GM23248 (cell line): ENCODE data around the gene ARHGEF10L. TPM values are rescaled to one million over a fixed set of nuclear protein-coding genes. Genes with fewer than 3 reads are reported as not detected.

Experiments used
- DNase-seq: peaks from one replicate; pipeline ENCODE4 v3.0.0-alpha.2; 2015
- H2AFZ ChIP-seq: fragments of 200-600 bp; sonication (generic); 2 replicates; pipeline ENCODE4 v1.6.1; 2016; ENCODE audit warnings: antibody characterized with exemption
- H3F3A ChIP-seq: fragments of 200-600 bp; sonication (generic); 2 replicates; pipeline ENCODE4 v1.6.1; 2016; ENCODE audit warnings: mild to moderate bottlenecking, antibody characterized with exemption, mixed run types; ENCODE audit not compliant: insufficient read depth
- H3K27ac ChIP-seq: fragments of 200-600 bp; sonication (generic); 2 replicates; pipeline ENCODE4 v1.5.1; 2016; ENCODE audit warnings: mild to moderate bottlenecking
- H3K27me3 ChIP-seq: fragments of 200-600 bp; sonication (generic); replicated peaks from 2 replicates; pipeline ENCODE4 v1.6.1; 2016; ENCODE audit warnings: mild to moderate bottlenecking; ENCODE audit not compliant: insufficient read depth
- H3K36me3 ChIP-seq: fragments of 200-600 bp; sonication (generic); 2 replicates; pipeline ENCODE4 v1.6.1; 2016; ENCODE audit warnings: low read depth, mild to moderate bottlenecking
- H3K4me1 ChIP-seq: fragments of 200-600 bp; sonication (generic); 2 replicates; pipeline ENCODE4 v1.6.1; 2016; ENCODE audit warnings: mild to moderate bottlenecking; ENCODE audit not compliant: insufficient read depth
- H3K4me2 ChIP-seq: fragments of 200-600 bp; sonication (generic); one replicate; pipeline ENCODE4 v1.6.1; 2016; ENCODE audit warnings: mild to moderate bottlenecking; ENCODE audit not compliant: unreplicated experiment
- H3K4me3 ChIP-seq: fragments of 200-600 bp; sonication (generic); 2 replicates; pipeline ENCODE4 v1.5.1; 2016; ENCODE audit warnings: mild to moderate bottlenecking
- H3K79me2 ChIP-seq: fragments of 200-600 bp; sonication (generic); 2 replicates; pipeline ENCODE4 v1.6.1; 2016; ENCODE audit warnings: mild to moderate bottlenecking; ENCODE audit not compliant: insufficient read depth
- H3K9ac ChIP-seq: fragments of 200-600 bp; sonication (generic); 2 replicates; pipeline ENCODE4 v1.6.1; 2016; ENCODE audit warnings: mild to moderate bottlenecking
- H3K9me2 ChIP-seq: fragments of 200-600 bp; sonication (generic); 2 replicates; pipeline ENCODE4 v1.6.1; 2016; ENCODE audit warnings: mixed run types, mild to moderate bottlenecking, moderate library complexity; ENCODE audit not compliant: insufficient read depth
- H3K9me3 ChIP-seq: fragments of 200-600 bp; sonication (generic); one replicate; pipeline ENCODE4 v1.6.1; 2017; ENCODE audit warnings: low read depth
- H4K20me1 ChIP-seq: fragments of 200-600 bp; sonication (generic); 2 replicates; pipeline ENCODE4 v1.6.0; 2016; ENCODE audit not compliant: insufficient read depth
- EZH2 ChIP-seq: fragments of 200-600 bp; sonication (generic); IDR thresholded peaks from 2 replicates; pipeline ENCODE4 v1.6.1; 2018; ENCODE audit warnings: antibody characterized with exemption, mild to moderate bottlenecking; ENCODE audit not compliant: insufficient read depth, poor library complexity, severe bottlenecking
- EZH2phosphoT487 ChIP-seq: fragments of 200-600 bp; sonication (generic); IDR thresholded peaks from 2 replicates; pipeline ENCODE4 v1.6.1; 2018; ENCODE audit warnings: antibody characterized with exemption, moderate library complexity, mild to moderate bottlenecking, low read depth; ENCODE audit not compliant: insufficient read depth
- WGBS, 2 experiments: methylation state at CpG; one replicate each; pipeline ENCODE4 v1.1.6; 2015 to 2017; ENCODE audit warnings: low lambda C conversion rate in 2 of 2, low coverage in 1 of 2; ENCODE audit errors: missing lambda C conversion rate in 2 of 2; 5-methylcytosine and 5-hydroxymethylcytosine counted together
- in situ Hi-C: fragments of 300-500 bp; cut with MboI; formaldehyde crosslinking; loops from 2 replicates; pipeline ENCODE4 v1.15.0; 2020
- polyA plus RNA-seq: library from polyadenylated mRNA; unstranded; fragments of >200 nt; fragmentation: Nextera tagmentation; extraction: Ambion mirVana; gene quantifications from 2 replicates; pipeline ENCODE4 v1.2.1, GENCODE V29; 2016
- total RNA-seq: library from RNA; depleted of rRNA; stranded (reverse); fragments of >200 nt; shearing (Covaris generic); gene quantifications from 2 replicates; pipeline ENCODE4 v1.2.3, GENCODE V29; 2014

Gene ARHGEF10L
- total and polyA plus RNA-seq, 2 experiments from 2014 or later, result 6.0 to 19.3 TPM

DNA sequence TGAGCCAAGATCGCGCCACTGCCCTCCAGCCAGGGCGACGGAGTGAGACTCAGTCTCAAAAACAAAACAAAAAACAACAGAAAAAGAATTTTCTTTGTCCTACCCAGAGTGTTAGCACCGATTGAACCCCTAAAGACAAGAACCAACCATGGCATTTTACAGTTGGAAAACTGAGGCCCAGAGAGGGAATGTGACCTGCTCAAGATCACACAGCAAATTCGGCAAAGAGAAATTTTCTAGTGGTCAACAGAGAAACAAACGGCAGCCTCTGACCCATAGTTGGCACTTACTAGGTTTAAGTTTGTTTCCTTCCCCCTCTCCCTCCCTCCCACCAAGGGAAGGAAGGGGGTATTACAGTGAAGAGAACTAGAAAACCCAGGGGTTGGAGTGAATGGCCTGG lies 195.1 kb downstream of the ARHGEF10L start:
- no peaks in the 10 kb centered on the region for H4K20me1 ChIP-seq
- 91 to 92% methylated on average over 7 of the region's 7 CpGs for WGBS, 2 experiments
- no peak overlapping the region for H3K4me2 ChIP-seq
- no peaks in the 10 kb centered on the region for H3K79me2 ChIP-seq
- H3K36me3 ChIP-seq, result no peaks in the 10 kb centered on the region
- TF ChIP-seq EZH2phosphoT487 (no peak), EZH2 (no peak)
- H3K27me3 ChIP-seq, result no peaks in the 10 kb centered on the region
- no peaks in the 10 kb centered on the region for H3K9me2 ChIP-seq
- H2AFZ ChIP-seq, result no peak overlapping the region
- H3K27ac ChIP-seq, result no peak overlapping the region
- H3K4me3 ChIP-seq, result no peak overlapping the region
- no peak overlapping the region for H3K9ac ChIP-seq
- in situ Hi-C loops, result no loop called here
- DNase-seq, result no peak
- no peaks in the 10 kb centered on the region for H3K9me3 ChIP-seq
- H3F3A ChIP-seq, result 0 out of 2 replicates have a peak, but pooled peaks cover 4% of the 10 kb centered on the region
- peaks cover 6% of the 10 kb centered on the region; the same call in 1 of the 2 replicates for H3K4me1 ChIP-seq

DNA sequence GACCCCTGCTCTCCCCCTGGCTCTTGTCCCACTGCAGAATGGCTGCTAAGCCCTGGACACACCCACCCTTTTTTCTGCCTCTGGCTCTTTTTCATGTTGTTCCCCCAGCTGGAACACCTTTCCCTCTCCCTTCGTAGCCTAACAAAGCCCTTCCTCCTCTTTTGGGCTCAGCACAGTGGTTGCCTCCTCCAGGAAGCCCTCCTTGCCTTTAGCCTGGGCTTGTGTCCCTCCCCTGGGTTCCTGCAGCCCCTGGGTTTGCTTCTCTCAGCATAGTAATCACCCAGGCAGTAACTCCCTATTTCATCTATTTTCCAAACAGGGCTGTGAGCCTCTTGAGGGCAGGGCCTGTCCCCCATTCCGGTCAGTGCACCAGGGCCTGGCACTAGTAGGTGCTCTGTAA lies 195.8 kb downstream of the ARHGEF10L start:
- Histone ChIP-seq H3K9me2 (no peaks in the 10 kb centered on the region), H3K4me1 (peaks cover 6% of the 10 kb centered on the region; the same call in 1 of the 2 replicates), H3K4me2 (no peak overlapping the region), H3K27ac (no peak overlapping the region), H3K27me3 (no peaks in the 10 kb centered on the region), H3K79me2 (no peaks in the 10 kb centered on the region), H3F3A (0 out of 2 replicates have a peak, but pooled peaks cover 4% of the 10 kb centered on the region), H3K9me3 (no peaks in the 10 kb centered on the region), H3K4me3 (no peak overlapping the region), H3K9ac (no peak overlapping the region), H2AFZ (no peak overlapping the region), H3K36me3 (no peaks in the 10 kb centered on the region), H4K20me1 (no peaks in the 10 kb centered on the region)
- no peak for DNase-seq
- WGBS, 2 experiments, result 95 to 96% methylated on average over 2 of the region's 2 CpGs
- TF ChIP-seq EZH2phosphoT487 (no peak), EZH2 (no peak)
- in situ Hi-C loops, result no loop called here

DNA sequence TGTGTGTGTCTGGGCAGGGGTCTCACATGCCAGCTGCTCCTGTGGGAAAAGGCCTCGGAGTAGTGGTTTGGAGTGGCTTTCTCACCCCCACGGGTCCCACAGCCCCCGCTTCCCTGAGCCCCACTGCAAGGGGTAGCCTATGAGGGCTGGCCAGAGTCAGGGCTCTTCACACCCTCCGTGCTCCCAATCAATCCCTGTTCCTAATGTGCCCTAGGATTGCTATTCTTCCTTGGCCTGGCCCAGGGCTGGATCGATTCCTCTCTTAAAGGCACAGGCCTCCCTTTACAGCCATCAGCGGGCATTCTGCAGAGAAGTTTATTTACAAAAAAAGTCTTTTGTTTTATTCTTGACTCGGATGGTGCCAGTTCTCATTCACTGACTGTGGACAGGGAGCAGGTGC lies 196.3 kb downstream of the ARHGEF10L start:
- Histone ChIP-seq H3K27ac (no peak overlapping the region), H2AFZ (no peak overlapping the region), H4K20me1 (no peaks in the 10 kb centered on the region), H3K4me2 (no peak overlapping the region), H3K4me1 (peaks cover 6% of the 10 kb centered on the region; the same call in 1 of the 2 replicates), H3K9me2 (no peaks in the 10 kb centered on the region), H3K9me3 (no peaks in the 10 kb centered on the region), H3K9ac (no peak overlapping the region), H3F3A (0 out of 2 replicates have a peak, but pooled peaks cover 4% of the 10 kb centered on the region), H3K36me3 (no peaks in the 10 kb centered on the region), H3K27me3 (no peaks in the 10 kb centered on the region), H3K4me3 (no peak overlapping the region), H3K79me2 (no peaks in the 10 kb centered on the region)
- in situ Hi-C loops, result no loop called here
- 40 to 47% methylated on average over 7 of the region's 7 CpGs for WGBS, 2 experiments
- DNase-seq, result no peak
- TF ChIP-seq EZH2 (no peak), EZH2phosphoT487 (no peak)

DNA sequence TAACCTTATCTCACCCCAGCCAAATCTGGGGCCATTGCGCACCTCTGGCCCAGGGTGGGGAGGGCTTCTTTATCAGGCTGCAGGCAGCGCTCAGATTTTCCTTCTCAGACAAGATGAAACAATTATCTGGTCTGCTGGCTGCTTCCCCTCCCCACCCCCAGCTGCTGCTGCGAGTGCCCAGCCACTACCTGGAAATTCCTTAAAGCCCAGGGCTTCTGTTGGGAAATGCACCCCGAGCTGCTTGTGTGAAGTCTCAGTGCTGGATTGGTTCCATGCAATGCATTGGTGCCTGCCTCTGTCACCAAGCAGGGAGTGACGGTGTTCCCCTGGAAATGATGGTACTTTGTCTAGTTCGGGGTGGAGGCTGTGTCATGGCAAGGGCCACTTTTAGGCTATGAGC lies 197.1 kb downstream of the ARHGEF10L start:
- WGBS, 2 experiments, result 65 to 68% methylated on average over 5 to 6 of the region's 6 CpGs
- H3K4me2 ChIP-seq, result no peak overlapping the region
- 0 out of 2 replicates have a peak, but pooled peaks cover 4% of the 10 kb centered on the region for H3F3A ChIP-seq
- no peak overlapping the region for H3K27ac ChIP-seq
- H3K4me3 ChIP-seq, result no peak overlapping the region
- DNase-seq, result no peak
- TF ChIP-seq EZH2, result no peak
- no peak for TF ChIP-seq EZH2phosphoT487
- no peaks in the 10 kb centered on the region for H3K27me3 ChIP-seq
- in situ Hi-C loops, result no loop called here
- no peaks in the 10 kb centered on the region for H3K79me2 ChIP-seq
- H4K20me1 ChIP-seq, result no peaks in the 10 kb centered on the region
- H3K9me3 ChIP-seq, result no peaks in the 10 kb centered on the region
- peaks cover 6% of the 10 kb centered on the region; the same call in 1 of the 2 replicates for H3K4me1 ChIP-seq
- H3K36me3 ChIP-seq, result no peaks in the 10 kb centered on the region
- H3K9ac ChIP-seq, result no peak overlapping the region
- H2AFZ ChIP-seq, result no peak overlapping the region
- no peaks in the 10 kb centered on the region for H3K9me2 ChIP-seq

DNA sequence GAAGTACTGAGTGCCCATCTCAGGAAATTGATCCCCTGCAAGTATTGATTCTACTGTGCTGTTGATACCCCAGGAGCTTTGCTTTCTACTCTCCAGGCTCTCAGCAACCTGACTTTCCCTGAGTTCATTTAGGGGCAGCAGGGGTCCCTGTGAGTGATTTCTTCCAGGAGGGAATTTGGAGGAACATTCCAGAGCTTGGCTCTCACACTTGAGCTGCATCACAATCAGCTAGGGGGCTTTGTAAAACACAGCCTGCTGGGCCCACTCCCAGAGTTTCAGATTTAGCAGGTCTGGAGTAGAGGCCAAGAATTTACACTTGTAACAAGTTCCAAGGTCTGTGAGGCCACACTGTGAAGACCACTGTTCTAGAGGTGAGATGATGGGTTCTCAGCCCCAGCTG lies 199.6 kb downstream of the ARHGEF10L start:
- Histone ChIP-seq H4K20me1 (no peaks in the 10 kb centered on the region), H3K36me3 (no peaks in the 10 kb centered on the region), H3K27ac (no peak overlapping the region), H3K4me3 (no peak overlapping the region), H3K9ac (no peak overlapping the region), H3K4me1 (peaks cover 6% of the 10 kb centered on the region; the same call in 1 of the 2 replicates), H3K9me2 (no peaks in the 10 kb centered on the region), H3F3A (no peaks in the 10 kb centered on the region; the same call in 1 of the 2 replicates), H2AFZ (no peak overlapping the region), H3K79me2 (no peaks in the 10 kb centered on the region), H3K9me3 (no peaks in the 10 kb centered on the region), H3K27me3 (no peaks in the 10 kb centered on the region), H3K4me2 (no peak overlapping the region)
- DNase-seq, result no peak
- in situ Hi-C loops, result no loop called here
- no peak for TF ChIP-seq EZH2
- no peak for TF ChIP-seq EZH2phosphoT487
